ENCODE results near the gene CACNA2D1. TPM values are rescaled to one million over a fixed set of nuclear protein-coding genes. Genes with fewer than 3 reads are reported as not detected.

CACNA2D1 gene
- total RNA-seq, 4 donors from 2014 or later, result 3.0 to 15.7 (median 8.6) TPM

- TF ChIP-seq CTCF (IDR thresholded peaks at IDR 0.05) (no peak), POLR2A (IDR thresholded peaks at IDR 0.05) (no peak)
- no peak for DNase-seq (ENCODE audit: low spot score in 2 of 2)
- intact Hi-C loops (cut with DNase I; ENCODE audit: low total_unique reads), result no loop called here
- H3K4me3 ChIP-seq (ENCODE audit: low read depth, poor library complexity, severe bottlenecking), result no peak overlapping the region
- WGBS, 2 donors, result 88 to 91% methylated on average over 2 of the region's 2 CpGs
Observed at GRCh38 chr7:82289152-82289535, 154.4 kb downstream of the CACNA2D1 start.

- no peak overlapping the region for H3K4me3 ChIP-seq (ENCODE audit: low read depth, poor library complexity, severe bottlenecking)
- intact Hi-C loops (cut with DNase I; ENCODE audit: low total_unique reads), result no loop called here
- TF ChIP-seq POLR2A (IDR thresholded peaks at IDR 0.05), result no peak
- TF ChIP-seq CTCF (IDR thresholded peaks at IDR 0.05), result no peak
- DNase-seq (ENCODE audit: low spot score in 2 of 2), result no peak
- WGBS, 2 donors, result 87 to 95% methylated on average over 2 of the region's 2 CpGs
Observed at GRCh38 chr7:82286798-82287140, 156.8 kb downstream of the CACNA2D1 start.

GRCh38 chr7:82286096-82286797 lies 157.3 kb downstream of the CACNA2D1 start:
- intact Hi-C loops (cut with DNase I; ENCODE audit: low total_unique reads), result no loop called here
- DNase-seq (ENCODE audit: low spot score in 2 of 2), result no peak
- WGBS, 2 donors, result 64 to 72% methylated on average over 4 of the region's 4 CpGs
- H3K4me3 ChIP-seq (ENCODE audit: low read depth, poor library complexity, severe bottlenecking), result no peak overlapping the region
- TF ChIP-seq CTCF (IDR thresholded peaks at IDR 0.05) (no peak), POLR2A (IDR thresholded peaks at IDR 0.05) (no peak)

- TF ChIP-seq POLR2A (IDR thresholded peaks at IDR 0.05) (no peak), CTCF (IDR thresholded peaks at IDR 0.05) (no peak)
- no peak overlapping the region for H3K4me3 ChIP-seq (ENCODE audit: low read depth, poor library complexity, severe bottlenecking)
- WGBS, 2 donors, result 88 to 90% methylated on average over 6 of the region's 6 CpGs
- DNase-seq (ENCODE audit: low spot score in 2 of 2), result no peak
- intact Hi-C loops (cut with DNase I; ENCODE audit: low total_unique reads), result no loop called here
Observed at GRCh38 chr7:82284936-82285519, 158.5 kb downstream of the CACNA2D1 start.

- WGBS, 2 donors, result 82 to 88% methylated on average over 3 of the region's 3 CpGs
- intact Hi-C loops (cut with DNase I; ENCODE audit: low total_unique reads), result no loop called here
Observed at GRCh38 chr7:82275342-82275741, 168.2 kb downstream of the CACNA2D1 start.

More at GRCh38 chr7:82275342-82275741, 168.2 kb downstream of the CACNA2D1 start:
- DNase-seq (ENCODE audit: low spot score in 2 of 2), result no peak
- TF ChIP-seq CTCF (IDR thresholded peaks at IDR 0.05) (no peak), POLR2A (IDR thresholded peaks at IDR 0.05) (no peak)
- no peak overlapping the region for H3K4me3 ChIP-seq (ENCODE audit: low read depth, poor library complexity, severe bottlenecking)
